SU-DHL-6 (cell line): ENCODE results near the gene CHMP6.

Source experiments
- EZH2phosphoT487 ChIP-seq: fragments of 200-600 bp; sonication (generic), shearing (Covaris generic); conservative IDR thresholded peaks from 2 replicates; pipeline ENCODE4 v1.6.1; 2018; ENCODE audit warnings: mild to moderate bottlenecking, antibody characterized with exemption, low read length, moderate library complexity, mixed read lengths
- TF ChIP-seq, protein P1 (sequence below): fragments of 200-600 bp; sonication (generic); IDR thresholded peaks from one replicate; pipeline ENCODE4 v1.5.1; 2017; ENCODE audit warnings: antibody characterized with exemption, mild to moderate bottlenecking, low read length, moderate library complexity; ENCODE audit not compliant: insufficient read depth, poor library complexity, severe bottlenecking

DNA sequence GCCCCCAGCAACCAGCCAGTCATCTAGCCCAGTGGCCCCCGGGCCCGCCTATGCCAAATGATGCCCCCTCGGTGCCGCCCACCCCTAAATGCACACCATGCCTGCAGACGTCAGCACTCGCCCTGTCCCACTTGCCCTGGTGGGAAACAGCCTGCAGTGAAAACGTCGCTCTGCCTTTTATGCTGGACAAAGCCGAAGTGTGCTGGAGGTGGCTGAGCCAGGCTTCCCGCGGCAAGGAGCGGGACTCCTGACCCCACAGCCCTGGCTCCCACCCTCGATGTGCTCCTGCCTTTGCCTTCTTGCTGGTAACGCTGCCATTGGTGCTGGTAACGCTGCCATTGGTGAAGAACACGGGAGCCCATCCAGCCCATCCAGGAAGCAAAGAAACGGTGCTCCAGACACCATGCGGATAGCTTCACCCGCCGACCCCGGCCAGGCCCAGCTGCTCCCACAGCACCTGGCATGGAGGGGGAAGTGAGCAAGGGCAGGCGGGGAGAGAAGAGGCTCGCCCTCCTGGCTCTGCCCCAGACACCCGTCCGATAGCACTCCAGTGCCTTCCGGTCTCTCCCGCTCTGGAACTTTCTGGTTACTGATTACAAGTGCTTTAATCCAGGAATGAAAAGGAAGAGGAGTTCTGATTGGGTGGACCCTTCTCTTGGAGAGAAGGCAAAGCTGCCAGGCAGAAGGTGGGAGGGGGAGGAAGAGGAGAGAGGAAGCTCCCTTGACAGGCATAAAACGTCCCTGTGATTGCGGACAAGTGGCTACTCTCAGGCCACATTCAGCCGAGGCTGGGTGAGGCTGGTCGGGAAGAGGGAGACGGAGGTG, 39.3 kb downstream of the CHMP6 start:
- TF ChIP-seq, protein P1, sequence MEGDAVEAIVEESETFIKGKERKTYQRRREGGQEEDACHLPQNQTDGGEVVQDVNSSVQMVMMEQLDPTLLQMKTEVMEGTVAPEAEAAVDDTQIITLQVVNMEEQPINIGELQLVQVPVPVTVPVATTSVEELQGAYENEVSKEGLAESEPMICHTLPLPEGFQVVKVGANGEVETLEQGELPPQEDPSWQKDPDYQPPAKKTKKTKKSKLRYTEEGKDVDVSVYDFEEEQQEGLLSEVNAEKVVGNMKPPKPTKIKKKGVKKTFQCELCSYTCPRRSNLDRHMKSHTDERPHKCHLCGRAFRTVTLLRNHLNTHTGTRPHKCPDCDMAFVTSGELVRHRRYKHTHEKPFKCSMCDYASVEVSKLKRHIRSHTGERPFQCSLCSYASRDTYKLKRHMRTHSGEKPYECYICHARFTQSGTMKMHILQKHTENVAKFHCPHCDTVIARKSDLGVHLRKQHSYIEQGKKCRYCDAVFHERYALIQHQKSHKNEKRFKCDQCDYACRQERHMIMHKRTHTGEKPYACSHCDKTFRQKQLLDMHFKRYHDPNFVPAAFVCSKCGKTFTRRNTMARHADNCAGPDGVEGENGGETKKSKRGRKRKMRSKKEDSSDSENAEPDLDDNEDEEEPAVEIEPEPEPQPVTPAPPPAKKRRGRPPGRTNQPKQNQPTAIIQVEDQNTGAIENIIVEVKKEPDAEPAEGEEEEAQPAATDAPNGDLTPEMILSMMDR = no peak
- TF ChIP-seq EZH2phosphoT487 = no peak
